Liver (tissue), 9 donors: ENCODE measurements around the gene SELENOH. TPM values are rescaled to one million over a fixed set of nuclear protein-coding genes. Genes with fewer than 3 reads are reported as not detected.

Experiments used
- DNase-seq: peaks from one replicate; pipeline ENCODE4 v3.0.0-alpha.2; 2017; ENCODE audit warnings: low spot score
- H3K27ac ChIP-seq, 2 donors: one replicate each; pipeline ENCODE4 v1.7.0; 2013; ENCODE audit warnings: inconsistent platforms in 2 of 2, low read length in 2 of 2, control low read depth in 1 of 2, low read depth in 1 of 2, mild to moderate bottlenecking in 1 of 2
- H3K27me3 ChIP-seq, 4 donors: one replicate each; pipeline versions ENCODE4 v1.6.1 to v1.7.0; 2013; ENCODE audit warnings: low read length in 3 of 4, inconsistent platforms in 1 of 4, mild to moderate bottlenecking in 1 of 4, moderate library complexity in 1 of 4; ENCODE audit not compliant: control insufficient read depth in 4 of 4, insufficient read depth in 4 of 4
- H3K36me3 ChIP-seq, 4 donors: one replicate each; pipeline versions ENCODE4 v1.6.1 to v1.7.0; 2013; ENCODE audit warnings: low read length in 3 of 4, mild to moderate bottlenecking in 3 of 4, low read depth in 1 of 4, moderate library complexity in 1 of 4; ENCODE audit not compliant: control insufficient read depth in 4 of 4, insufficient read depth in 3 of 4
- H3K4me1 ChIP-seq, 4 donors: one replicate each; pipeline versions ENCODE4 v1.6.1 to v1.7.0; 2013; ENCODE audit warnings: low read length in 3 of 4, mild to moderate bottlenecking in 3 of 4, moderate library complexity in 1 of 4; ENCODE audit not compliant: control insufficient read depth in 4 of 4, insufficient read depth in 4 of 4
- H3K4me3 ChIP-seq, 3 donors: one replicate each; pipeline versions ENCODE4 v1.6.1 to v1.7.0; 2013; ENCODE audit warnings: low read length in 3 of 3, control low read depth in 1 of 3, low read depth in 1 of 3, mild to moderate bottlenecking in 1 of 3
- H3K9ac ChIP-seq, 2 donors: one replicate each; pipeline ENCODE4 v1.7.0; 2013; ENCODE audit warnings: low read length in 2 of 2, mild to moderate bottlenecking in 2 of 2, moderate library complexity in 2 of 2, control low read depth in 1 of 2, low read depth in 1 of 2
- H3K9me3 ChIP-seq, 4 donors: one replicate each; pipeline versions ENCODE4 v1.6.1 to v1.7.0; 2013; ENCODE audit warnings: low read length in 3 of 4; ENCODE audit not compliant: control insufficient read depth in 4 of 4
- ATF3 ChIP-seq: IDR thresholded peaks from 2 replicates; pipeline ENCODE4 v1.6.1; 2016; ENCODE audit warnings: antibody characterized with exemption
- CTCF ChIP-seq: fragments of 150-350 bp; IDR thresholded peaks from 2 replicates; pipeline ENCODE4 v1.5.1; 2017; ENCODE audit warnings: improper control_type of control experiment, low read depth, low read length; ENCODE audit not compliant: missing input control
- EGR1 ChIP-seq, 2 donors: IDR thresholded peaks; 2 replicates each; pipeline ENCODE4 v1.6.1; 2016 to 2018; ENCODE audit warnings: antibody characterized with exemption in 2 of 2, low read depth in 2 of 2
- FOXA1 ChIP-seq: IDR thresholded peaks from 2 replicates; pipeline ENCODE4 v1.6.1; 2016; ENCODE audit warnings: antibody characterized with exemption
- FOXA2 ChIP-seq: IDR thresholded peaks from 2 replicates; pipeline ENCODE4 v1.6.1; 2016; ENCODE audit warnings: antibody characterized with exemption
- GABPA ChIP-seq, 2 donors: IDR thresholded peaks in 1 of 2; conservative IDR thresholded peaks in 1 of 2; 2 replicates each; pipeline ENCODE4 v1.6.1; 2016; ENCODE audit warnings: antibody characterized with exemption in 2 of 2, mild to moderate bottlenecking in 1 of 2, moderate library complexity in 1 of 2
- HNF4A ChIP-seq, 2 donors: conservative IDR thresholded peaks; 2 replicates each; pipeline ENCODE4 v1.6.1; 2016; ENCODE audit warnings: antibody characterized with exemption in 2 of 2, mild to moderate bottlenecking in 2 of 2
- HNF4G ChIP-seq: IDR thresholded peaks from 2 replicates; pipeline ENCODE4 v1.6.1; 2016; ENCODE audit warnings: antibody characterized with exemption
- JUND ChIP-seq, 2 donors: IDR thresholded peaks; 2 replicates each; pipeline ENCODE4 v1.6.1; 2016; ENCODE audit warnings: antibody characterized with exemption in 2 of 2
- MAX ChIP-seq: IDR thresholded peaks from 2 replicates; pipeline ENCODE4 v1.6.1; 2016; ENCODE audit warnings: antibody characterized with exemption
- NR2F2 ChIP-seq: IDR thresholded peaks from 2 replicates; pipeline ENCODE4 v1.6.1; 2016; ENCODE audit warnings: antibody characterized with exemption
- RAD21 ChIP-seq, 2 donors: IDR thresholded peaks; 2 replicates each; pipeline ENCODE4 v1.6.1; 2016; ENCODE audit warnings: antibody characterized with exemption in 2 of 2, mild to moderate bottlenecking in 2 of 2
- REST ChIP-seq: IDR thresholded peaks from 2 replicates; pipeline ENCODE4 v1.6.1; 2016; ENCODE audit warnings: antibody characterized with exemption, mild to moderate bottlenecking
- RXRA ChIP-seq, 2 donors: IDR thresholded peaks; 2 replicates each; pipeline ENCODE4 v1.6.1; 2017 to 2018; ENCODE audit warnings: antibody characterized with exemption in 2 of 2, mild to moderate bottlenecking in 1 of 2
- SP1 ChIP-seq: IDR thresholded peaks from 2 replicates; pipeline ENCODE4 v1.6.1; 2018; ENCODE audit warnings: antibody characterized with exemption, mild to moderate bottlenecking
- TAF1 ChIP-seq: conservative IDR thresholded peaks from 2 replicates; pipeline ENCODE4 v1.6.1; 2016; ENCODE audit warnings: antibody characterized with exemption, mild to moderate bottlenecking
- YY1 ChIP-seq: IDR thresholded peaks from 2 replicates; pipeline ENCODE4 v1.6.1; 2016; ENCODE audit warnings: antibody characterized with exemption, mild to moderate bottlenecking
- ZBTB33 ChIP-seq: IDR thresholded peaks from 2 replicates; pipeline ENCODE4 v1.6.1; 2016; ENCODE audit warnings: antibody characterized with exemption
- WGBS: extraction: QIAGEN DNeasy Blood & Tissue Kit; methylation state at CpG from one replicate; pipeline ENCODE4 v1.1.7; 2013; 5-methylcytosine and 5-hydroxymethylcytosine counted together
- polyA plus RNA-seq, 2 donors: library from polyadenylated mRNA; stranded (reverse) in 1 of 2; unstranded in 1 of 2; fragments of 200-250 nt in 1 of 2; fragments of >200 nt in 1 of 2; fragmentation: Nextera tagmentation in 1 of 2; extraction: Ambion mirVana in 1 of 2; gene quantifications; one replicate each; pipeline versions ENCODE4 v1.2.1 to v1.2.3, GENCODE V29; 2013 to 2015
- total RNA-seq, 2 donors: library from RNA; depleted of rRNA; stranded (reverse); fragments of >200 nt; gene quantifications; one replicate each; pipeline ENCODE4 v1.2.3, GENCODE V29; 2014
- donor health status: healthy.
- donor health status: healthy.
- donor health status: healthy.
- donor health status: healthy.
- donor health status: healthy.

The SELENOH gene
- total and polyA plus RNA-seq, 4 donors, result 42.2 to 129 (median 71.4) TPM

GRCh38 chr11:57761301-57762234 lies 20.3 kb downstream of the SELENOH start, which contains the start of gene CTNND1:
Gene CTNND1 (plus strand): TSS chr11:57761802. CDS start chr11:57791479, 29,677 bp downstream.
- TF ChIP-seq HNF4A (conservative IDR thresholded peaks at IDR 0.05) (peak; percentile 32 to 47), GABPA (IDR thresholded peaks at IDR 0.05 in 1 of 2, conservative IDR thresholded peaks at IDR 0.05 in 1 of 2) (no peak), ATF3 (peak; percentile 76), RXRA (IDR thresholded peaks at IDR 0.05) (peak in 1 of 2 donors; percentile 26), REST (peak; percentile 93), NR2F2 (peak; percentile 32), JUND (IDR thresholded peaks at IDR 0.05) (peak; percentile 76 to 82), YY1 (peak; percentile 98), FOXA2 (no peak), TAF1 (peak; percentile 93), MAX (peak; percentile 28), FOXA1 (no peak), EGR1 (IDR thresholded peaks at IDR 0.05; ENCODE audit: low read depth in 2 of 2) (no peak), HNF4G (no peak), SP1 (peak; percentile 82), RAD21 (IDR thresholded peaks at IDR 0.05) (peak; percentile 29 to 68), ZBTB33 (no peak), CTCF (no peak)
- 9% methylated on average over 13 of the region's 13 CpGs for WGBS
- Histone ChIP-seq H3K9me3 (no peaks in the 10 kb centered on the region), H3K9ac (peak within 1 kb of the TSS; percentile 95 to 100), H3K36me3 (no peaks in the 10 kb centered on the region), H3K27ac (peak within 1 kb of the TSS; percentile 88 to 97), H3K4me1 (peaks cover 2 to 32% (median 26%) of the 10 kb centered on the region in 4 donors), H3K27me3 (no peaks in the 10 kb centered on the region), H3K4me3 (peak within 1 kb of the TSS; percentile 74 to 95 (median 91))
- DNase-seq, result peak; percentile 75
